RKO (cell line): ENCODE results near the gene PSD4.
A peak's percentile ranks its signal among the peaks of the same experiment; 100 is the strongest.

Source experiments
- DNase-seq: peaks from one replicate; pipeline ENCODE4 v3.0.0-alpha.2; 2016; ENCODE audit warnings: low spot score

Gene PSD4

DNA sequence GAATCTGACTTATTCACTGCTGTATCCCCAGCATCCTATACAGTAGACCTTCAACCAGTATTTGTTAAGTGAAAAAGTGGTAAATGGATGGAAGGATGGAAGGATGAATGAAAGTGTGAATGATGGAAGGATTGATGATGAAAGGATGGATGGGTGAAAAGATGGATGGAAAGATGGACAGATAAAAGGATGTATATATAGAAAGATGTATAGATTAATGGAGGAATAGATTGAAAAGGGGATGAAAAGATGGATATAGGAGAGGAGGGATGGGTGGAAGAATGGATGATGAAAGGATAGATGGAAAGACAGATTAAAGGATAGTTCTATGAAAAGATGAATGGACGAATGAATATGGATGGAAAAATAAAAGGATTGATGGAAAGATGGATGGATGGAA lies 50.0 kb downstream of the PSD4 start:
- no peak for DNase-seq

GRCh38 chr2:113224647-113225236 lies 51.0 kb downstream of the PSD4 start:
- no peak for DNase-seq

DNA sequence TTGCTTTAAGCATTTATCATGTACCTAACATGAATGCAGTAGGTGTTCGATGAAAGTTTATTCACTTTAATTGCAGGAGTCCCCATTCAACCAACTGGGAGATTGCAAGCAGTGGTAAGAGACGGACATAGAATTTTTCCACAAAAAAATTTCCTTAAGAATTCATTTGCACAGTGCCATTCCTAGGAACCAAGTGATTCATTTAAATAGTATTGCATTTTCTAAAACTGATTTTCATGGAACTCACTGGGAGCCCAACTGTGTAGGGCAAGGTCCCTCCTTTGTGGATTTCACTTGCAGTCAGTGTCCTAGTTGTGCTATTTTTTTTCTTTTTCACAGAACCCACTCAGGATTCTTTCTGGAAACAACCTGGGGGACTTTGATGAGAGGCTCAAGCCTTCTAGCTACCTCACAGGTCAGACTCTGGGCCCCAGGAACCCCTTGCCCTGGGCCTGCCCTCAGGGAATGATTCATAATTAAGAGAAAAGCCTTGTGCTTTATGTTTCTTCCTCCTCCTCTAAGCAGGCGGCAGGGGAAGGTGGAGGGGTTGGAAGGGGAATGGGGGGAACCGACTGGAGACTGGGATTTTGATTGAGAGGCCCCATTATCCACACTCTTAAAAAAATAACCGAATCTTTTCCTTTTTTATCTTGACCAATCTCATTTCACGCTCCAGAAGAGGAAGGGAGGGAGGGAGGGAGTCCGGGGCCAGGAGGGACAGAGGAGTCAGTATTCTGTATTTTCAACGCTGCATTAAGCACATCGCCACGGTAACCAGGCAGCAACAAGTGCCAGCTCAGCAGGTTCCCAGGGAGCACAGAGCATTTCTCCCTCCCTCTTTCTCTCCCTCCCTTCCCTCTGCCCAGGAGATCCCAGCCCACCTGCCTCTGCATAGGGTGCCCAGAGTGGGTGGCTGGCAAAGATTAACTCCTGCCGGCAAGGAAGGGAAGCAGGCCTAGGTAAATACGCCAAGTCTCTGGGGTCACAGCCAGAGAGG lies 51.8 kb downstream of the PSD4 start:
- DNase-seq, result no peak

- no peak for DNase-seq
These were observed 52.7 kb downstream of the PSD4 start for GRCh38 chr2:113226462-113226861.

DNA sequence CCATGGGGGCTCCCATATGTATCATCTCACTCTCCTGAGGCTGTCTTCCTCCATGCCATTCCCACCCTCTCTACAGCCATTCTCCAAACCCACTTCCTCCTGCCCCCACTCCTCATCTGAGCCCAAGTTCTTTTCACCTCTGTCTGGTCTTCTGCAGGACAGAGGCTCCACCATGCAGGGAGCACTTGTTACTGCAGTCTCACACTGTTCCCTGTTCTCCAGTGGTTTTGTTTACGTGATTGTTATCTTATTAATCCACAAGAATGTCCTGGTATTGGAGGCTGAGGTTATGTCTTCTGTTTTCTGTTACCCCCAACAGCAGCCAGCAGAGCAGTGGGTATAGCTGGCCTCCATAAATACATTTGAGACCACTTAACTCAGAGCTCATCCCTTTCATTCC lies 53.5 kb downstream of the PSD4 start:
- no peak for DNase-seq

DNA sequence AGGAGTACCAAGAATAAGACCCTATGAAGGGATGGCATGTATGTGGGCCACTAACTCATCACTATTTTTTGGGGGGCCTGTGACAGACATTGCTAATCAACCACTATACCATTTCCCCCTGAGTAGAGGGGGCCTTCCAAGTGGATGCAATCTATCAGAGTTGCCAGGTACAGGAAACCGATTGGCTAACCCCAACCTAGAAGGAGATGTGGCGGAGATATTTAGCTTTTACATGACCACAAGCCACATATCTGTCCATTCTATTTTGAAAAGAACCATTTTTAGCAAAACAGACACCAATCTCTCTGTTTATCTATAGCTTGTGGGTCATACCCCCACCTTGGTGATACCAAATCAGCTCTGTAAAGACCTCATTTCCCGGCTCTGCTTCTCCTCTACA lies 53.9 kb downstream of the PSD4 start:
- no peak for DNase-seq

GRCh38 chr2:113228351-113228750 lies 54.6 kb downstream of the PSD4 start:
- no peak for DNase-seq

GRCh38 chr2:113228991-113229716 lies 55.4 kb downstream of the PSD4 start:
- DNase-seq, result no peak

- DNase-seq, result no peak
These were observed 56.0 kb downstream of the PSD4 start for GRCh38 chr2:113229795-113230194.

- DNase-seq, result no peak
These were observed 56.8 kb downstream of the PSD4 start for GRCh38 chr2:113230531-113230930.

- DNase-seq, result no peak
These were observed 57.3 kb downstream of the PSD4 start for GRCh38 chr2:113231064-113231463.

DNA sequence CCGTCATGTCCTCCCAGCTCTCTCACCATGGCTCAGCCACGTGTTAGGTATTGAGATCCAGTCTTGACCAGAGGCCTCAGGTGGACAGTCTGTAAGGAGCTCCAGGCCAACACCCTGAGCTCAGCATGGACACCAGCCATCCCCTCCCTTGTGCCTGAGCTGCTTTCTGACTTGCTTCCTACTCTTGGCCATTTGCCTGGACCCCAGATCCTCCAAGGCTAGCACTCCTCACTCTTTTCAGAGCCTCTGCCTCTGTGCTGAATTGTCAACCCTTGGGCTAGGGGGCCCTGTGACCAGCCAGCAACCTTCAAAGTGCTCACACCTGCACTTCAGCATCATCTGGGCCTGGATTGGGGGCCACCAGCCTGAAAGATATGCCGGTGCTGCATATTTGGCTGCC lies 58.4 kb downstream of the PSD4 start:
- no peak for DNase-seq

DNA sequence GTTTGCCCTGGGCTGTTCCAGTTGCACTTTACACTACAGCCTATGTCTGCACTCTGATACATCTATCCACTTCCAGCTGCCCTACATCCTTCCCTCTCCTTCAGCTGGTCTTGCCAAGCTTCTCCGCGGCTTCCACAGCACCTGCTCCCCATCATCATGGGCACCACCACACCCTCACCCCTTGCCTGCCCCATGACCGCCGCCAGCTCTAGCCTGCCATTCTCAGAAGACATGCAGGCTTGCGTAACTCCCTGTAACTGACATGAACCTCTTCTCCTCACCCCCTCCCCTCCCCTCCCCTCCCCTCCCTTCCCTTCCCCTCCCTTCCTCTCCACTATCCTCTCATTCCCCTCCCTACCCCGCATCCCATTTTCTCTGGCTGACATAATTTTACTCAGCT lies 59.0 kb downstream of the PSD4 start:
- DNase-seq, result no peak

GRCh38 chr2:113233593-113234550 lies 60.1 kb downstream of the PSD4 start:
- DNase-seq, result no peak

GRCh38 chr2:113234721-113235346 lies 61.1 kb downstream of the PSD4 start:
- peak; percentile 42 for DNase-seq

GRCh38 chr2:113235347-113236226 lies 61.8 kb downstream of the PSD4 start:
- DNase-seq, result peak; percentile 86

- peak; percentile 8 for DNase-seq
These were observed 62.8 kb downstream of the PSD4 start for GRCh38 chr2:113236367-113237159.

DNA sequence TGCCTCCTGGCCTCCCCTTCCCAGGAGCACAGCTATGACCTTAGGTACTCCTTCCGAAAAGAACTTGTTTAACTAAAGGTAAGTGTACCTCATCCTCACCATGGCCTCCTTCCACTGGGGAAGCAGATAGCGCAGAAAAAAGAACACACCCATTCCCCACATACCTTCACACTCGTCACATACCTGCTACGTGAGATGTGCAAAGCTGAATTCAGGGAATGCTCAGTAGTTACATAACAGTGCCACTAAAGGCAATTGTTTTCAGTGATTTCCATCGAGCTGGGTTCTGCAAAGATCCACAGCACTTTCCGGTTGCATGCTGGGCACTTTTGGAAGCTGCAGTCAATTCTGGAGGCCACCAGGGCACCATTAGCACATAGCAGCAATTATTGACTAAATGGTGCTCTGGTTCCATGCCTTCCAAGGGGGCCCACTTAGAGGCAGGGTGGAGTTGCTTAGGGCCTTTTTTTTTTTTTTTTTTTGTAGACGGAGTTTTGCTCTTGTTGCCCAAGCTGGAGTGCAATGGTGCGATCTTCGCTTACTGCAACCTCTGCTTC lies 63.9 kb downstream of the PSD4 start:
- no peak for DNase-seq
